Adrenal gland (tissue), 5 donors: ENCODE measurements around the gene C1orf174.

Experiments
- POLR2A ChIP-seq, 2 donors: fragments of 450-650 bp; IDR thresholded peaks; one replicate each; pipeline ENCODE4 v1.6.1; 2017; ENCODE audit warnings: antibody characterized with exemption in 2 of 2, mild to moderate bottlenecking in 2 of 2, moderate library complexity in 1 of 2
- TF ChIP-seq, protein P1 (sequence below), 6 experiments: fragments of 450-650 bp in 4 of 6; fragments of 200-600 bp in 2 of 6; sonication (generic) in 1 of 6; IDR thresholded peaks; 1 replicate in 5 of 6; 2 replicates in 1 of 6; pipeline versions ENCODE4 v1.5.1 to v1.8.0; 2016 to 2021; ENCODE audit warnings: antibody characterized with exemption in 6 of 6, mild to moderate bottlenecking in 2 of 6, moderate library complexity in 1 of 6
- donor health status: DM: no; HTN: no; CAD: no.

DNA sequence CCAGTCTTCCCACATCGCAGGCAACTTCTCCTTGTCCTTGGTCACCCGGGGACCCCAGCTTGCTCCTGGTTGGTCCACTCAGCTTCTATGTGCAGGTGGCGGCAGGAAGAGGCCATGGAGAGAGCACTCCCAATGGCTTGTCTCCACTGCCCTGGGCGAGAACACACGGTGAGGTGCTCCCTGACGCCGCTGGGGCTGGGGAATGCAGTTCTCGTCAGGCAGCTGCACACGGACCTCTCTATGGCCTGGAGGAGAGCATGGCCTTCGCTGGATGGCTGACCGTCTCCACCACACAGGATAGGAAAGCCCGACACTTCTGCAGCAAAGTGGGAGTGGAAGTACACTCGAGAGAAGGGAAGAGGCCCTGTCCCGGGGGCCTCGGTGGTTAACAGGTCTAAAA lies 11.8 kb downstream of the C1orf174 start:
- TF ChIP-seq, protein P1, sequence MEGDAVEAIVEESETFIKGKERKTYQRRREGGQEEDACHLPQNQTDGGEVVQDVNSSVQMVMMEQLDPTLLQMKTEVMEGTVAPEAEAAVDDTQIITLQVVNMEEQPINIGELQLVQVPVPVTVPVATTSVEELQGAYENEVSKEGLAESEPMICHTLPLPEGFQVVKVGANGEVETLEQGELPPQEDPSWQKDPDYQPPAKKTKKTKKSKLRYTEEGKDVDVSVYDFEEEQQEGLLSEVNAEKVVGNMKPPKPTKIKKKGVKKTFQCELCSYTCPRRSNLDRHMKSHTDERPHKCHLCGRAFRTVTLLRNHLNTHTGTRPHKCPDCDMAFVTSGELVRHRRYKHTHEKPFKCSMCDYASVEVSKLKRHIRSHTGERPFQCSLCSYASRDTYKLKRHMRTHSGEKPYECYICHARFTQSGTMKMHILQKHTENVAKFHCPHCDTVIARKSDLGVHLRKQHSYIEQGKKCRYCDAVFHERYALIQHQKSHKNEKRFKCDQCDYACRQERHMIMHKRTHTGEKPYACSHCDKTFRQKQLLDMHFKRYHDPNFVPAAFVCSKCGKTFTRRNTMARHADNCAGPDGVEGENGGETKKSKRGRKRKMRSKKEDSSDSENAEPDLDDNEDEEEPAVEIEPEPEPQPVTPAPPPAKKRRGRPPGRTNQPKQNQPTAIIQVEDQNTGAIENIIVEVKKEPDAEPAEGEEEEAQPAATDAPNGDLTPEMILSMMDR (IDR thresholded peaks at IDR 0.05): no peak
- no peak for TF ChIP-seq POLR2A (IDR thresholded peaks at IDR 0.05)
